DND-41 (cell line): ENCODE measurements around the gene TRIM7.

Experiments
- EZH2 ChIP-seq: IDR thresholded peaks from 3 replicates; pipeline ENCODE4 v1.6.1; 2012; ENCODE audit warnings: borderline replicate concordance, low read depth, mild to moderate bottlenecking, moderate library complexity, low read length, inconsistent platforms; ENCODE audit not compliant: severe bottlenecking
- TF ChIP-seq, protein P1 (sequence below): IDR thresholded peaks from 2 replicates; pipeline ENCODE4 v1.5.1; 2012; ENCODE audit warnings: borderline replicate concordance, low read length, moderate library complexity, mild to moderate bottlenecking; ENCODE audit not compliant: poor library complexity, severe bottlenecking; ENCODE audit errors: extremely low read depth

DNA sequence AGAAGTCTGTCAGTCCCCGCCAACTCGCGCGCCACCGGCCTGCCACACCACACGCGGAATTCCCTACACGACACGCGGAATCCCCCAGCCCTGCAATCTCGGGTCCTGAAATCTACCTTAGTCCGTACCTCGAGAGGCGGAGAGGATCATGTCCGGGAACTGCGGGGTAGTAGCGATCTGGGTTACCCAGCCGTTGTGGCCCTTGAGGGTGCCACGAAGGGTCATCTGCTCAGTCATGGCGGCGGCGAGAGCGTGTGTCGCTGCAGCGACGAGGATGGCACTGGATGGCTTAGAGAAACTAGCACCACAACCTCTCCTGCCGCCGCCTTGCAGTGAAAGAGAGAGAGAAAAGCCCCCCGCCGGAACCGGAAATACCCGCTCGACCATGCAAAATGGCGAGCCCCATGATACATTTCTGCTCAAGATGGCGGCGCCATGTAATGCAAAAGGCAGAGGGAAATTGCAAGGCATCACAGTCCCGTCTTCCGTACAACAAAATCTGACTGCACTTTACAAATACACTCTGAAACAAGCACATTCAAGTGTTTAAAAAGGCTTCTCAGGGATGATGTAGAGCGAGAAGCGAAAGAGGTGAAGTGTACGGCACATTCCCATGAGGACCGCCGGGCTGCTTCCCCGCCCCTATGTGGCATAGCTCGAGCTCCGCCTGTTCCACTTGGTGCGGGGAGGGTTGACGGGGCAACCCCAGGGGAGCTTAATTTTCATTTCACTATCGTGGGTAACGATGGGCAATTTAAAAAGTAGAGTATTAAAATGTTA is 38.8 kb upstream of the TRIM7 start, which contains the start of gene RACK1:
- TF ChIP-seq EZH2: no peak
- TF ChIP-seq, protein P1, sequence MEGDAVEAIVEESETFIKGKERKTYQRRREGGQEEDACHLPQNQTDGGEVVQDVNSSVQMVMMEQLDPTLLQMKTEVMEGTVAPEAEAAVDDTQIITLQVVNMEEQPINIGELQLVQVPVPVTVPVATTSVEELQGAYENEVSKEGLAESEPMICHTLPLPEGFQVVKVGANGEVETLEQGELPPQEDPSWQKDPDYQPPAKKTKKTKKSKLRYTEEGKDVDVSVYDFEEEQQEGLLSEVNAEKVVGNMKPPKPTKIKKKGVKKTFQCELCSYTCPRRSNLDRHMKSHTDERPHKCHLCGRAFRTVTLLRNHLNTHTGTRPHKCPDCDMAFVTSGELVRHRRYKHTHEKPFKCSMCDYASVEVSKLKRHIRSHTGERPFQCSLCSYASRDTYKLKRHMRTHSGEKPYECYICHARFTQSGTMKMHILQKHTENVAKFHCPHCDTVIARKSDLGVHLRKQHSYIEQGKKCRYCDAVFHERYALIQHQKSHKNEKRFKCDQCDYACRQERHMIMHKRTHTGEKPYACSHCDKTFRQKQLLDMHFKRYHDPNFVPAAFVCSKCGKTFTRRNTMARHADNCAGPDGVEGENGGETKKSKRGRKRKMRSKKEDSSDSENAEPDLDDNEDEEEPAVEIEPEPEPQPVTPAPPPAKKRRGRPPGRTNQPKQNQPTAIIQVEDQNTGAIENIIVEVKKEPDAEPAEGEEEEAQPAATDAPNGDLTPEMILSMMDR: no peak
